Testis (tissue), 2 donors: ENCODE data around the gene TBL1X.

Experiments used
- CTCF ChIP-seq, 3 experiments: fragments of 450-650 bp in 2 of 3; fragments of 200-600 bp in 1 of 3; sonication (generic) in 1 of 3; IDR thresholded peaks; one replicate each; pipeline ENCODE4 v1.5.1; 2016 to 2019; ENCODE audit warnings: antibody characterized with exemption in 3 of 3, mild to moderate bottlenecking in 2 of 3, moderate library complexity in 1 of 3
- POLR2A ChIP-seq: fragments of 450-650 bp; IDR thresholded peaks from one replicate; pipeline ENCODE4 v1.6.1; 2017; ENCODE audit warnings: antibody characterized with exemption, mild to moderate bottlenecking, moderate library complexity

- TF ChIP-seq CTCF (IDR thresholded peaks at IDR 0.05) (no peak), POLR2A (no peak)
These were observed 200.3 kb downstream of the TBL1X start for GRCh38 chrX:9665113-9665512.
